H9 (cell line): ENCODE data around the gene ZNF76. TPM values are rescaled to one million over a fixed set of nuclear protein-coding genes. Genes with fewer than 3 reads are reported as not detected.

Experiments used
- DNase-seq: peaks from one replicate; pipeline ENCODE4 v3.0.0-alpha.2; 2017
- H2AFZ ChIP-seq: one replicate; pipeline ENCODE4 v1.6.1; 2013; ENCODE audit warnings: mild to moderate bottlenecking, low read length, control low read depth, moderate library complexity
- H2AK5ac ChIP-seq: 2 replicates; pipeline ENCODE4 v1.6.1; 2013; ENCODE audit warnings: low read length, control low read depth, mixed read lengths; ENCODE audit not compliant: insufficient read length
- H2BK120ac ChIP-seq: one replicate; pipeline ENCODE4 v1.6.1; 2013; ENCODE audit warnings: low read depth, mild to moderate bottlenecking, low read length, control low read depth, inconsistent platforms; ENCODE audit not compliant: poor library complexity, severe bottlenecking
- H2BK12ac ChIP-seq: 2 replicates; pipeline ENCODE4 v1.6.1; 2013; ENCODE audit warnings: low read length, control low read depth, mixed read lengths, low read depth; ENCODE audit not compliant: insufficient read length
- H2BK15ac ChIP-seq: 2 replicates; pipeline ENCODE4 v1.6.1; 2013; ENCODE audit warnings: low read depth, low read length, control low read depth
- H2BK20ac ChIP-seq: one replicate; pipeline ENCODE4 v1.6.1; 2013; ENCODE audit warnings: low read depth, mild to moderate bottlenecking, low read length, control low read depth, inconsistent platforms; ENCODE audit not compliant: poor library complexity, severe bottlenecking
- H2BK5ac ChIP-seq: 2 replicates; pipeline ENCODE4 v1.6.1; 2013; ENCODE audit warnings: low read length, control low read depth, mixed read lengths; ENCODE audit not compliant: insufficient read length
- H3K14ac ChIP-seq: 2 replicates; pipeline ENCODE4 v1.6.1; 2013; ENCODE audit warnings: low read length, control low read depth; ENCODE audit not compliant: insufficient read depth
- H3K18ac ChIP-seq: 2 replicates; pipeline ENCODE4 v1.6.1; 2013; ENCODE audit warnings: low read depth, mild to moderate bottlenecking, mixed read lengths, low read length, control low read depth; ENCODE audit not compliant: insufficient read length
- H3K23ac ChIP-seq: 2 replicates; pipeline ENCODE4 v1.6.1; 2013; ENCODE audit warnings: low read length, control low read depth, mixed read lengths, low read depth; ENCODE audit not compliant: insufficient read length
- H3K23me2 ChIP-seq: 2 replicates; pipeline ENCODE4 v1.6.1; 2013; ENCODE audit warnings: low read depth, mild to moderate bottlenecking, mixed read lengths, low read length, control low read depth; ENCODE audit not compliant: insufficient read length, poor library complexity, severe bottlenecking
- H3K27ac ChIP-seq: 2 replicates; pipeline ENCODE4 v1.5.1; 2013; ENCODE audit warnings: low read length, control low read depth, mixed read lengths, low read depth; ENCODE audit not compliant: insufficient read length
- H3K27me3 ChIP-seq: 2 replicates; pipeline ENCODE4 v1.6.1; 2013; ENCODE audit warnings: low read length, control low read depth, inconsistent platforms; ENCODE audit not compliant: insufficient read depth
- H3K4ac ChIP-seq: 2 replicates; pipeline ENCODE4 v1.6.1; 2013; ENCODE audit warnings: low read depth, mild to moderate bottlenecking, control low read depth, inconsistent platforms, low read length, moderate library complexity
- H3K4me1 ChIP-seq: 2 replicates; pipeline ENCODE4 v1.6.1; 2013; ENCODE audit warnings: low read length, control low read depth, inconsistent platforms; ENCODE audit not compliant: insufficient read depth
- H3K4me2 ChIP-seq: 2 replicates; pipeline ENCODE4 v1.6.1; 2013; ENCODE audit warnings: low read length, control low read depth, mixed read lengths; ENCODE audit not compliant: insufficient read length, insufficient read depth
- H3K56ac ChIP-seq: 2 replicates; pipeline ENCODE4 v1.6.1; 2013; ENCODE audit warnings: low read depth, mild to moderate bottlenecking, mixed read lengths, low read length, control low read depth; ENCODE audit not compliant: insufficient read length
- H3K79me1 ChIP-seq: 2 replicates; pipeline ENCODE4 v1.6.1; 2013; ENCODE audit warnings: low read depth, mild to moderate bottlenecking, moderate library complexity, low read length, control low read depth, inconsistent platforms; ENCODE audit not compliant: insufficient read depth, poor library complexity, severe bottlenecking
- H3K79me2 ChIP-seq: 2 replicates; pipeline ENCODE4 v1.6.1; 2013; ENCODE audit warnings: low read length, control low read depth, inconsistent platforms; ENCODE audit not compliant: insufficient read depth
- H3K9ac ChIP-seq: 2 replicates; pipeline ENCODE4 v1.6.1; 2013; ENCODE audit warnings: low read length, control low read depth, mixed read lengths; ENCODE audit not compliant: insufficient read length; ENCODE audit errors: extremely low read depth
- H3K9me3 ChIP-seq: one replicate; pipeline ENCODE4 v1.6.1; 2013; ENCODE audit warnings: low read depth, low read length, inconsistent platforms; ENCODE audit not compliant: control insufficient read depth
- H3T11ph ChIP-seq: one replicate; pipeline ENCODE4 v1.6.1; 2013; ENCODE audit warnings: mild to moderate bottlenecking, low read length, control low read depth, inconsistent platforms
- H4K20me1 ChIP-seq: one replicate; pipeline ENCODE4 v1.6.1; 2013; ENCODE audit not compliant: control insufficient read depth, insufficient read length, insufficient read depth
- H4K5ac ChIP-seq: 2 replicates; pipeline ENCODE4 v1.6.1; 2013; ENCODE audit warnings: low read depth, mild to moderate bottlenecking, mixed read lengths, low read length, control low read depth; ENCODE audit not compliant: insufficient read length
- H4K8ac ChIP-seq: replicated peaks from 2 replicates; pipeline ENCODE4 v1.6.1; 2013; ENCODE audit warnings: low read length, control low read depth, mixed read lengths, low read depth; ENCODE audit not compliant: insufficient read length
- H4K91ac ChIP-seq: 2 replicates; pipeline ENCODE4 v1.6.1; 2013; ENCODE audit warnings: low read depth, mild to moderate bottlenecking, moderate library complexity, mixed read lengths, low read length, control low read depth; ENCODE audit not compliant: insufficient read length
- H3K27ac Mint-ChIP-seq, 3 experiments: 2 replicates in 2 of 3; 3 replicates in 1 of 3; pipeline ENCODE4 v1.8.0; 2020 to 2021; ENCODE audit warnings: mixed read lengths in 3 of 3, mild to moderate bottlenecking in 1 of 3, moderate library complexity in 1 of 3
- H3K27me3 Mint-ChIP-seq: 2 replicates; pipeline ENCODE4 v1.8.0; 2021; ENCODE audit warnings: low read depth, mild to moderate bottlenecking, moderate library complexity, mixed read lengths
- H3K36me3 Mint-ChIP-seq, 3 experiments: 2 replicates in 2 of 3; 3 replicates in 1 of 3; pipeline ENCODE4 v1.8.0; 2020 to 2021; ENCODE audit warnings: low read depth in 3 of 3, mixed read lengths in 3 of 3; ENCODE audit not compliant: insufficient read depth in 1 of 3
- H3K4me1 Mint-ChIP-seq, 2 experiments: 2 replicates each; pipeline ENCODE4 v1.8.0; 2020; ENCODE audit warnings: mixed read lengths in 2 of 2
- H3K4me3 Mint-ChIP-seq, 2 experiments: 2 replicates in 1 of 2; 3 replicates in 1 of 2; pipeline ENCODE4 v1.8.0; 2020 to 2021; ENCODE audit warnings: mild to moderate bottlenecking in 2 of 2, mixed read lengths in 2 of 2, moderate library complexity in 1 of 2
- H3K9me3 Mint-ChIP-seq, 2 experiments: 2 replicates in 1 of 2; 3 replicates in 1 of 2; pipeline ENCODE4 v1.8.0; 2020; ENCODE audit warnings: mild to moderate bottlenecking in 2 of 2, mixed read lengths in 2 of 2, moderate library complexity in 1 of 2
- WGBS: extraction: QIAGEN DNeasy Blood & Tissue Kit; methylation state at CpG from one replicate; pipeline ENCODE4 v1.1.7; 2013; ENCODE audit warnings: missing lambda C conversion rate, low lambda C conversion rate, mixed read lengths; ENCODE audit not compliant: insufficient read length; ENCODE audit errors: extremely low coverage; 5-methylcytosine and 5-hydroxymethylcytosine counted together
- total RNA-seq: library from RNA; stranded (reverse); gene quantifications from 2 replicates; pipeline ENCODE4 v1.2.1, GENCODE V29; 2021
- TF ChIP-seq, protein P1 (sequence below): fragments of 200-600 bp; sonication (generic); conservative IDR thresholded peaks from 3 replicates; pipeline ENCODE4 v1.8.0; 2021; ENCODE audit warnings: antibody characterized with exemption, mild to moderate bottlenecking

The ZNF76 gene
- total RNA-seq, 1 experiment from 2014 or later = 21.1 TPM

DNA sequence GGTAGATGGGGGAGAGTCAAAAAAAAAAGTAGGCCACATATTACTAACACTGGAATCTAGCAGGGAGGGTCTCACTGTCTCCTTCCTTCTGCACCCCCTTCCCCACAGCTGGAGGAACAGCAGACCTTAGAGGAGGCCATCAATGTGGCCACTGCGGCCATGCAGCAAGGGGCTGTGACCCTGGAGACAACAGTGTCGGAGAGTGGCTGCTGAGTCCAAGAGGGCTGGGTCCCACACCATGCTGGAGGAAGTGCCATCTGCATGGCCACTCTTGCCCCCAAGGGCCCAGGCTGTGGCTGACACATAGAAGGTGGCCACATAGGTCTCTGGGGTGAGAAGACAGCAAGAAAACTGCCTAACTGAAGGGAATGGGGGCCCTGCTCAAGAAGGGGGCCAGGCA is 35.5 kb downstream of the ZNF76 start:
- H3K4me2 ChIP-seq = no peak overlapping the region
- no peak overlapping the region for H3K18ac ChIP-seq
- TF ChIP-seq, protein P1, sequence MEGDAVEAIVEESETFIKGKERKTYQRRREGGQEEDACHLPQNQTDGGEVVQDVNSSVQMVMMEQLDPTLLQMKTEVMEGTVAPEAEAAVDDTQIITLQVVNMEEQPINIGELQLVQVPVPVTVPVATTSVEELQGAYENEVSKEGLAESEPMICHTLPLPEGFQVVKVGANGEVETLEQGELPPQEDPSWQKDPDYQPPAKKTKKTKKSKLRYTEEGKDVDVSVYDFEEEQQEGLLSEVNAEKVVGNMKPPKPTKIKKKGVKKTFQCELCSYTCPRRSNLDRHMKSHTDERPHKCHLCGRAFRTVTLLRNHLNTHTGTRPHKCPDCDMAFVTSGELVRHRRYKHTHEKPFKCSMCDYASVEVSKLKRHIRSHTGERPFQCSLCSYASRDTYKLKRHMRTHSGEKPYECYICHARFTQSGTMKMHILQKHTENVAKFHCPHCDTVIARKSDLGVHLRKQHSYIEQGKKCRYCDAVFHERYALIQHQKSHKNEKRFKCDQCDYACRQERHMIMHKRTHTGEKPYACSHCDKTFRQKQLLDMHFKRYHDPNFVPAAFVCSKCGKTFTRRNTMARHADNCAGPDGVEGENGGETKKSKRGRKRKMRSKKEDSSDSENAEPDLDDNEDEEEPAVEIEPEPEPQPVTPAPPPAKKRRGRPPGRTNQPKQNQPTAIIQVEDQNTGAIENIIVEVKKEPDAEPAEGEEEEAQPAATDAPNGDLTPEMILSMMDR = no peak
- H2BK5ac ChIP-seq = no peak overlapping the region
- no peak overlapping the region for H4K8ac ChIP-seq
- H2BK15ac ChIP-seq = no peak overlapping the region
- H4K91ac ChIP-seq = no peak overlapping the region
- Mint-ChIP-seq H3K4me1 (peaks cover 7 to 11% of the 10 kb centered on the region in 2 experiments; a peak in 3 of 4 replicates), H3K9me3 (no peaks in the 10 kb centered on the region), H3K4me3 (no peak overlapping the region), H3K27ac (no peak overlapping the region), H3K27me3 (no peaks in the 10 kb centered on the region), H3K36me3 (peaks cover 5 to 37% (median 33%) of the 10 kb centered on the region in 3 experiments; a peak in 6 of 7 replicates)
- H3K56ac ChIP-seq = no peak overlapping the region
- H4K5ac ChIP-seq = no peak overlapping the region
- H3K79me1 ChIP-seq = no peaks in the 10 kb centered on the region
- no peak overlapping the region for H2BK12ac ChIP-seq
- no peak for DNase-seq
- no peaks in the 10 kb centered on the region for H4K20me1 ChIP-seq
- no peak overlapping the region for H2AK5ac ChIP-seq
- H3K4ac ChIP-seq = no peak overlapping the region
- H2AFZ ChIP-seq = no peak overlapping the region
- H3K79me2 ChIP-seq = no peaks in the 10 kb centered on the region
- H2BK20ac ChIP-seq = no peak overlapping the region
- WGBS = no CpG with 5 or more reads among the region's 2 CpGs
- peaks cover 2% of the 10 kb centered on the region; the same call in 1 of the 2 replicates for H3K4me1 ChIP-seq
- no peak overlapping the region for H3K9ac ChIP-seq
- H3K14ac ChIP-seq = no peak overlapping the region
- H3K23me2 ChIP-seq = no peaks in the 10 kb centered on the region
- H3K23ac ChIP-seq = no peak overlapping the region
- no peak overlapping the region for H2BK120ac ChIP-seq
- no peak overlapping the region for H3T11ph ChIP-seq
- no peaks in the 10 kb centered on the region for H3K27me3 ChIP-seq
- H3K9me3 ChIP-seq = no peaks in the 10 kb centered on the region
- no peak overlapping the region for H3K27ac ChIP-seq
